ENCODE measurements around the gene SP6. TPM values are rescaled to one million over a fixed set of nuclear protein-coding genes. Genes with fewer than 3 reads are reported as not detected.

Gene SP6
- total RNA-seq, 4 donors from 2014 or later: 1.1 to 6.4 (median 3.8) TPM

DNA sequence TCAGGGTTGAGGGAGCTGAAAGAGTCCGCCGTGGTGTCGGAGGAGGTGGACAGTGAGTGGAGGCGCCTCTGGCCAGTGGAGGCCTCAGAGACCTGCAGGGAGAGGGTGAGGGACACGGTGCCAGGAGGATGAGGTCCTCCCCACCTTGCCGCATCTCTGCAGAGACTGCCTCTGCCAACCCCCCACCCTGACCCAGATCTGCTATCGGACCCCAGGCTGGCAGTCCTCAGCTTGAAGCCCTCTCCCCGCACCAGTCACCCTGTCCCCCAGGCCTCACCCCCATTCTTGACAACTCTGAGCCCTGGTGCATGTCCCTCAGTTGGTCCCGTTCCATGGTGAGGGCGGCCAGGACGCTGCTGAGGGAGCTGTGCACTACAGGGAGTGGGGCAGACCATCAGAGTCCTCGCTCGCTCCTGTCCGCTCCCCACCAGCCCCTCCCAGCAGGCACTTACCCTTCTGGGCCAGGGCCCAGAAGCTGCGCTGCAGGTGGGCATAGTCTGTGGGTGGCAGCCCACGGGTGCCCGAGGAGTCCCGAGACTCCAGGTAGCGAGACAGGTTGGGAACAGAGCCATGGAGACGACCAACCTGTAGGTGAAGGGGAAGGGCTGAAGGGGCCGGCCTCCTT, 34.7 kb downstream of the SP6 start:
- Histone ChIP-seq H3K4me3 (no peak overlapping the region), H3K9me3 (no peaks in the 10 kb centered on the region), H3K27ac (no peak overlapping the region), H3K27me3 (no peaks in the 10 kb centered on the region), H3K4me1 (peaks cover 12 to 18% (median 13%) of the 10 kb centered on the region in 3 donors), H3K36me3 (peaks cover 5 to 85% (median 20%) of the 10 kb centered on the region in 3 donors)
- WGBS, 2 donors: 84% methylated on average over 6 of the region's 21 CpGs; no CpG with 5 or more reads in 1 of the 2 donors
- TF ChIP-seq, protein P1, sequence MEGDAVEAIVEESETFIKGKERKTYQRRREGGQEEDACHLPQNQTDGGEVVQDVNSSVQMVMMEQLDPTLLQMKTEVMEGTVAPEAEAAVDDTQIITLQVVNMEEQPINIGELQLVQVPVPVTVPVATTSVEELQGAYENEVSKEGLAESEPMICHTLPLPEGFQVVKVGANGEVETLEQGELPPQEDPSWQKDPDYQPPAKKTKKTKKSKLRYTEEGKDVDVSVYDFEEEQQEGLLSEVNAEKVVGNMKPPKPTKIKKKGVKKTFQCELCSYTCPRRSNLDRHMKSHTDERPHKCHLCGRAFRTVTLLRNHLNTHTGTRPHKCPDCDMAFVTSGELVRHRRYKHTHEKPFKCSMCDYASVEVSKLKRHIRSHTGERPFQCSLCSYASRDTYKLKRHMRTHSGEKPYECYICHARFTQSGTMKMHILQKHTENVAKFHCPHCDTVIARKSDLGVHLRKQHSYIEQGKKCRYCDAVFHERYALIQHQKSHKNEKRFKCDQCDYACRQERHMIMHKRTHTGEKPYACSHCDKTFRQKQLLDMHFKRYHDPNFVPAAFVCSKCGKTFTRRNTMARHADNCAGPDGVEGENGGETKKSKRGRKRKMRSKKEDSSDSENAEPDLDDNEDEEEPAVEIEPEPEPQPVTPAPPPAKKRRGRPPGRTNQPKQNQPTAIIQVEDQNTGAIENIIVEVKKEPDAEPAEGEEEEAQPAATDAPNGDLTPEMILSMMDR (IDR thresholded peaks at IDR 0.05): no peak
- TF ChIP-seq POLR2A (IDR thresholded peaks at IDR 0.05): no peak
- intact Hi-C loops (cut with DNase I): no loop called here
- no peak for DNase-seq

DNA sequence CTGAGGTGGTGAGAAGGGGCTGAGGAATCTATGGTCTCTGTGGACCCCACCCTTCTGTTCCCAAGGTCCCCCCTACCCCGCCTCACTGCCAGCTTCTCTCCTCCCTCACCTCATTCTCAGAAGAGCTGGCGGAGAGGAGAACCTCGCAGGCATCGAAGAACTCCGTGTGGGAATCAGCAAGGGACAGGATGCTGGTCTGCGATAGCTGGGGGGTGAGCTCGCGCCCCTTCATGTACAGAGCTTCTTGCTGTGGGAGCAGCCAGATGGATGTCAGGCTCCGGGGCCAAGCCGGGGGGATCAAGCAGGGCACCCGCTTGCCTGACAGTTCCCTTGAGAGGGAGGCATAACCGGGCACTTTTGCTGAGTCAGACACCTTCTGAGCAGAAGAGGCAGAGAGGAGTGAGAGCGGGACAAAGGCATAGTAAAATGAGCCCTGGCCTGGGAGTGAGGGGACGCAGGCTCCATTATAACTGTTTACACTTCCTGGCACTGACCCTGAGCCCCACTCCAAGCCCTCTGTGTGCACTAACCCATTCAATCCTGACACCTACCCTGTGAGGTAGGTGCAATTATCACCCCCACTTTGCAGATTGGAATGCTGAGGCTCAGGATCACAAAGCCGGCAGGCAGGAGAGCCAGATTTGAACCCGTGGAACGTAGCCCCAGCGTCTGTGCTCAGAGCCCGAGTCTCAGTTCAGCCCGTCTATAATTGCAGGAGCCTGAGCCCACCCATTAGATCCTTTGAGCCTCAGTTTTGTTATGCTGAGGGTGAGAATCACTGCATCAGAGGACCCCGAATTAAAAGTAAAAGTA, 35.7 kb downstream of the SP6 start:
- intact Hi-C loops (cut with DNase I): no loop called here

DNA sequence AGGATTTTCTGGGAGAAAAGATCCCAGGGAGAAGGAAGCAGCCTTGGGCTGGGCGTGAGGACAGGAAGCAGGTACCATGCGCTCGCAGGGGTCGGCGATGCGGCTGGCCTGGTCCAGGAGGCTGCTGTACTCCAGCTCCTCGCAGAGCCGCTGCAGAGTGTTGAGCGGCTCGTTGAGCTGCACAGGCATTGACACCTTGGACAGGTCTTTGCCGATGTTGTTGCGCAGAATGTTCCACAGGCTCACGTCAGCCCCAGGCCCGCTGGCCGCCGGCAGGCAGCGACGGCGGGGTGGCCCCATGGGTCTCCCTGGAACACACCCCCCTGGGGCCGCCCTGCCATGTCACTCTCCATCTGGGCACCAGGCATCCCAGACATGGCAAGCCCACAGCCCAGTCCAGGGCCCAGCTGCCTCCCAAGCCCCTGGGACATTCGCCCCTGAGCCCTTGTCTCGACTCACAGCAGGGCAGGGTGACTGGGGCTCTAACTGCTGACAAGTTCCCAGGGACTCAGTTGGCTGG, 37.4 kb downstream of the SP6 start:
- H3K27ac ChIP-seq: no peak overlapping the region
- WGBS, 2 donors: 95 to 100% methylated on average over 1 to 12 of the region's 22 CpGs
- DNase-seq: no peak

More for the DNA sequence above, 35.7 kb downstream of the SP6 start:
- no peak overlapping the region for H3K4me3 ChIP-seq
- H3K9me3 ChIP-seq: no peaks in the 10 kb centered on the region
- peaks cover 5 to 91% (median 20%) of the 10 kb centered on the region in 3 donors for H3K36me3 ChIP-seq
- no peak for TF ChIP-seq POLR2A (IDR thresholded peaks at IDR 0.05)
- TF ChIP-seq, protein P1 (IDR thresholded peaks at IDR 0.05): no peak
- H3K27me3 ChIP-seq: no peaks in the 10 kb centered on the region
- DNase-seq: no peak
- peaks cover 3 to 18% (median 11%) of the 10 kb centered on the region in 3 donors for H3K4me1 ChIP-seq
- WGBS, 2 donors: 94 to 99% methylated on average over 14 to 21 of the region's 21 CpGs
- H3K27ac ChIP-seq: no peak overlapping the region

DNA sequence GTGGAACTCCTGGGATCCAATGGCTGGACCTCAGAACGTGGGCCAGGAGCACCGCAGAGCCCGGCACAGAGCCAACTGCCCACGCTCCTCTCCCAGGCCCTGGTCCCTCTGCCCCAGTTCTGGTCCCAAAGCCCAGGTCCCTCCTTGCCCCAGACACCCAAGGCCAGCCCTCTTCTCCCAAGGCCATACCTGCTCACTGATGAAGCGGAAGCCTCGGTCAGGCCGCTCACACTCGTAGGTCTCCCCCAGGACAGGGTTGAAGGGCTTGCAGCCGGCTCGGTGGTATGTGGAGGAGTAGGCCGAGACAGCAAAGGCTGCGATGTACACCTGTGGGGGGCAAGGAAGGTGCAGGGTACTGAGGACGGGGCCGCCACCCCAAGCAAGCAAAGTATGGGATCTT, 37.9 kb downstream of the SP6 start:
- no peak for DNase-seq
- Histone ChIP-seq H3K27ac (no peak overlapping the region), H3K36me3 (peaks cover 5 to 93% (median 23%) of the 10 kb centered on the region in 3 donors), H3K4me3 (no peak overlapping the region), H3K9me3 (no peaks in the 10 kb centered on the region), H3K4me1 (peaks cover 0 to 28% (median 17%) of the 10 kb centered on the region in 3 donors), H3K27me3 (no peaks in the 10 kb centered on the region)
- TF ChIP-seq, protein P1 (IDR thresholded peaks at IDR 0.05): no peak
- no peak for TF ChIP-seq POLR2A (IDR thresholded peaks at IDR 0.05)
- intact Hi-C loops (cut with DNase I): no loop called here
- 93 to 99% methylated on average over 8 to 13 of the region's 14 CpGs for WGBS, 2 donors

More for the DNA sequence above, 37.4 kb downstream of the SP6 start:
- intact Hi-C loops (cut with DNase I): no loop called here
- no peaks in the 10 kb centered on the region for H3K9me3 ChIP-seq
- peaks cover 0 to 28% (median 17%) of the 10 kb centered on the region in 3 donors for H3K4me1 ChIP-seq
- TF ChIP-seq POLR2A (IDR thresholded peaks at IDR 0.05): no peak
- TF ChIP-seq, protein P1 (IDR thresholded peaks at IDR 0.05): no peak
- H3K36me3 ChIP-seq: peaks cover 5 to 93% (median 23%) of the 10 kb centered on the region in 3 donors
- no peak overlapping the region for H3K4me3 ChIP-seq
- H3K27me3 ChIP-seq: no peaks in the 10 kb centered on the region
